NCI-H1048 (cell line): ENCODE measurements around the gene CMTM1.

Source experiments
- DNase-seq: peaks from one replicate; lab custom pipeline; 2025; lab: John Stamatoyannopoulos, UW

Gene CMTM1

GRCh38 chr16:66566051-66566901, at the start of gene CMTM1:
CMTM1 (plus strand) TSS chr16:66566439; CDS start chr16:66566514, 75 bp downstream.
- no peak for DNase-seq

GRCh38 chr16:66516509-66516807, 49.8 kb upstream of the CMTM1 start:
- DNase-seq, result no peak

- DNase-seq, result no peak
These were observed 49.2 kb upstream of the CMTM1 start for GRCh38 chr16:66516808-66517585.

GRCh38 chr16:66517586-66518263, 48.5 kb upstream of the CMTM1 start:
- no peak for DNase-seq

- no peak for DNase-seq
These were observed 46.5 kb upstream of the CMTM1 start for GRCh38 chr16:66519482-66520373.

- DNase-seq, result no peak
These were observed 45.7 kb upstream of the CMTM1 start for GRCh38 chr16:66520406-66521170.

- no peak for DNase-seq
These were observed 45.0 kb upstream of the CMTM1 start for GRCh38 chr16:66521252-66521713.

GRCh38 chr16:66521951-66522771, 44.1 kb upstream of the CMTM1 start:
- DNase-seq, result no peak

- no peak for DNase-seq
These were observed 43.2 kb upstream of the CMTM1 start for GRCh38 chr16:66522816-66523590.

GRCh38 chr16:66523861-66524354, 42.3 kb upstream of the CMTM1 start:
- no peak for DNase-seq

- no peak for DNase-seq
These were observed 41.6 kb upstream of the CMTM1 start for GRCh38 chr16:66524601-66525164.

GRCh38 chr16:66525396-66526180, 40.7 kb upstream of the CMTM1 start:
- DNase-seq, result no peak

- DNase-seq, result no peak
These were observed 37.9 kb upstream of the CMTM1 start for GRCh38 chr16:66528294-66528693.

GRCh38 chr16:66529475-66529874, 36.8 kb upstream of the CMTM1 start:
- no peak for DNase-seq

- DNase-seq, result no peak
These were observed 31.9 kb upstream of the CMTM1 start for GRCh38 chr16:66534376-66534799.

GRCh38 chr16:66536525-66536924, 29.7 kb upstream of the CMTM1 start:
- no peak for DNase-seq

GRCh38 chr16:66537236-66537635, 29.0 kb upstream of the CMTM1 start:
- no peak for DNase-seq

GRCh38 chr16:66538910-66539309, 27.3 kb upstream of the CMTM1 start:
- DNase-seq, result no peak
